ENCODE measurements around the gene CYSRT1.
A peak's percentile ranks its signal among the peaks of the same experiment; 100 is the strongest.

CYSRT1 gene

GRCh38 chr9:137227054-137227852 is 2.3 kb downstream of the CYSRT1 start, which contains the start of gene RNF224:
Gene RNF224 (plus strand): TSS chr9:137227502. CDS start chr9:137228336, 834 bp downstream.
- peak; percentile 61 for DNase-seq (ENCODE audit: low spot score)

- DNase-seq (ENCODE audit: low spot score): no peak
Measured at GRCh38 chr9:137227853-137228505, 3.0 kb downstream of the CYSRT1 start.

- no peak for DNase-seq (ENCODE audit: low spot score)
Measured at GRCh38 chr9:137228506-137228967, 3.6 kb downstream of the CYSRT1 start.

- no peak for DNase-seq (ENCODE audit: low spot score)
Measured at GRCh38 chr9:137228968-137229896, 4.3 kb downstream of the CYSRT1 start.

GRCh38 chr9:137229903-137230704 is 5.1 kb downstream of the CYSRT1 start:
- no peak for DNase-seq (ENCODE audit: low spot score)

GRCh38 chr9:137230705-137231371 is 5.9 kb downstream of the CYSRT1 start, which contains the start of gene SLC34A3:
Gene SLC34A3 (plus strand): TSS chr9:137230901. CDS start chr9:137231703, 802 bp downstream.
- DNase-seq (ENCODE audit: low spot score): no peak

- no peak for DNase-seq (ENCODE audit: low spot score)
Measured at GRCh38 chr9:137231372-137232039, 6.5 kb downstream of the CYSRT1 start.

- DNase-seq (ENCODE audit: low spot score): no peak
Measured at GRCh38 chr9:137232101-137232500, 7.1 kb downstream of the CYSRT1 start.

- DNase-seq (ENCODE audit: low spot score): no peak
Measured at GRCh38 chr9:137232510-137232909, 7.5 kb downstream of the CYSRT1 start.

- DNase-seq (ENCODE audit: low spot score): no peak
Measured at GRCh38 chr9:137233143-137233980, 8.4 kb downstream of the CYSRT1 start.

GRCh38 chr9:137234055-137234697 is 9.2 kb downstream of the CYSRT1 start:
- no peak for DNase-seq (ENCODE audit: low spot score)

GRCh38 chr9:137234758-137235423 is 9.9 kb downstream of the CYSRT1 start:
- no peak for DNase-seq (ENCODE audit: low spot score)

- DNase-seq (ENCODE audit: low spot score): no peak
Measured at GRCh38 chr9:137235424-137236237, 10.7 kb downstream of the CYSRT1 start.

GRCh38 chr9:137236238-137236935 is 11.4 kb downstream of the CYSRT1 start:
- DNase-seq (ENCODE audit: low spot score): peak; percentile 88

- DNase-seq (ENCODE audit: low spot score): no peak
Measured at GRCh38 chr9:137236936-137237421, 12.0 kb downstream of the CYSRT1 start.

All from COLO829 (cell line).